GM12864 (cell line): ENCODE data around the gene SLC22A5.
A peak's percentile ranks its signal among the peaks of the same experiment; 100 is the strongest.

Experiments
- DNase-seq: peaks from one replicate; pipeline ENCODE4 v3.0.0-alpha.2; 2011; ENCODE audit warnings: low read depth
- H3K4me3 ChIP-seq: 2 replicates; pipeline ENCODE4 v1.5.1; 2011; ENCODE audit warnings: mild to moderate bottlenecking, low read depth, low read length, control low read depth
- CTCF ChIP-seq: IDR thresholded peaks from 2 replicates; pipeline ENCODE4 v1.5.1; 2011; ENCODE audit warnings: low read depth, mild to moderate bottlenecking, moderate library complexity, low read length, control low read depth, inconsistent platforms; ENCODE audit errors: missing control alignments

Gene SLC22A5

DNA sequence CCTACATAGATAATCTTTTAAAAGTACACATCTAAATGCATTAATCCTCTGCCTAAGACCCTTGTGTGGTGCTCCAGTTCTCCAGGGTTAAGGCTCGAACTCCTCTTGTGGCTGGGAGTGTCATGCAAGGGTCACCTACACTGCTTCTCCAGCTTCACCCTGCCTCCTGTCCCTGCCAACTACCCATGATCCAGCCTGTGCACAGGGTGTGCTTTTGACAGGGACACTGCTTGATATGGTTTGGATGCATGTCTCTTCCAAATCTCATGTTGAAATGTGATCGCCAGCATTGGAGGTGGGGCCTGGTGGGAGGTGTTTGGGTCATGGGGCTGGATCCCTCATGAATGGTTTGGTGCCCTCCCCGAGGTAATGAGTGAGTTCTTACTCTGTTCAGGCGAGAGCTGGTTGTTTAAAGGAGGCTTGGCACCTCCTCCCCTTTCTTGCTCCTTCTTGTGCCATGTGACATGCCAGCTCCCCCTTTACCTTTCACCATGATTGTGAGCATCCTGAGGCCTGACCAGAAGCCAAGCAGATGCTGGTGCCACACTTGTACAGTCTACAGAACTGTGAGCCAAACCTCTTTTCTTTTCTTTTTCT lies 48.5 kb downstream of the SLC22A5 start:
- H3K4me3 ChIP-seq = no peak overlapping the region
- DNase-seq = no peak
- TF ChIP-seq CTCF = no peak

DNA sequence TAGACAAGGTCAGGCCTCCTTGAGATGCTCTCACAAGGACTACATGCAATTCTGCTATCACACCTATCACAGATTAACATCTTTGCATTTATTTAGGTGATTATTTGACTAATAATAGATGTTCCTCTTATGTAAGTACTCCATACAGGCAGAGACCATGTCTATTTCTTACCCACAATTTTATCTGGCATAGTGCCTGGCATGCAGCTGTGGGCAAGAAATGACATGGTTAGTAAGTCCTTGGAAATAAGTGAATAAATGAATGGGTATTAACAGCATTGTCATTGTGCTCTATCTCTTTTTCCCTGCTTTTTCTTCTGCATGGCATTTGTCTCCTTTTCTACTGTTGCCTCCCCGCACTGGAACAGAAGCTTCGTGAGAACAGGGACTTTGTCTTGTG lies 49.4 kb downstream of the SLC22A5 start:
- no peak for DNase-seq
- H3K4me3 ChIP-seq = no peak overlapping the region
- no peak for TF ChIP-seq CTCF

GRCh38 chr5:132419502-132420468 lies 50.3 kb downstream of the SLC22A5 start:
- DNase-seq = no peak
- no peak overlapping the region; the same call in 1 of the 2 replicates for H3K4me3 ChIP-seq
- peak; percentile 77 for TF ChIP-seq CTCF

- H3K4me3 ChIP-seq = peak overlapping the region; percentile 20
- DNase-seq = peak; percentile 66
Measured at GRCh38 chr5:132420706-132421272, 51.3 kb downstream of the SLC22A5 start.

GRCh38 chr5:132421462-132421861 lies 52.0 kb downstream of the SLC22A5 start:
- no peak for TF ChIP-seq CTCF
- no peak for DNase-seq
- no peak overlapping the region; the same call in 1 of the 2 replicates for H3K4me3 ChIP-seq

More at GRCh38 chr5:132420706-132421272, 51.3 kb downstream of the SLC22A5 start:
- TF ChIP-seq CTCF = peak; percentile 7

DNA sequence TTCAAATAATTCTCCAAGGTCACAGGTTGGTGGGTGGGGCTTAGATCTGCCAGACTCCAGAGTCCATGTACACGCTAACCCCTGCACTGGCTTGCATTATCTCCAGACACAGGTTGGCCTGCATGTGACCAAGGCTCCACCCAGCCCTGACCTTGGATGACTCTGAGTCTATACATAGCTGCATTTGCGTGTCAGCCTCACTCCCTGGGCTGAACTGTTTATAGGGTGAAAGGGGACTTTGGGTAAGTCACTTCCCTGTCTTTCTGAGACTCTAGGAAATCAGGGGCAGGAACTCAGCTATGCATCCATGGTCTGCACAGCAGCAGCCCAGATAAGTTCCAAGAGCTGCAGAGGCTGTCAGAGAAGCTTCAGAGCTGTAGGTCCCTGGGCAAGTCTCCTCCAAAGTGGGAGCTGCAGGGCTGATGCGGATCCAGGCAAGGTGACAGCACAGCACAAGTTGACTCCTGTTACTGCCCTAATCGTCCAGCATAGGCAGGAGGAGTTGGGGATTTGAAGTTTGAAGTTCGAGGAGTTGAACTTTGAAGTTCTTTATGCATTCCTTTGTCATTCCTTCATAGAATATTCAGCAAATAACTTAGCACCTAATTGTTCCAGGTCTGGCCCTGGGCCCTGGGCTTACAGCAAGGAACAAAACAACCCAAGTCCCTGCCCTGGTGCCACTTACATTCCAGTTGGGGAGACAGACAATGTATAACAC lies 53.4 kb downstream of the SLC22A5 start:
- TF ChIP-seq CTCF = no peak
- H3K4me3 ChIP-seq = no peak overlapping the region
- peak; percentile 61 for DNase-seq
